ENCODE measurements around the gene BTBD18. TPM values are rescaled to one million over a fixed set of nuclear protein-coding genes. Genes with fewer than 3 reads are reported as not detected.

The BTBD18 gene
- total and polyA plus RNA-seq, 9 donors, result 0.07 to 0.41 (median 0.09) TPM; not detected in 2

- DNase-seq, result peak; percentile 65
- Histone ChIP-seq H3K36me3 (ENCODE audit: control insufficient read depth, insufficient read depth, low read length) (no peaks in the 10 kb centered on the region), H3K4me1 (ENCODE audit: control insufficient read depth, insufficient read depth, low read length) (peaks cover 49% of the 10 kb centered on the region), H3K27me3 (ENCODE audit: control insufficient read depth, insufficient read depth, low read length) (no peaks in the 10 kb centered on the region), H3K27ac (ENCODE audit: low read length) (peak overlapping the region; percentile 96), H3K4me3 (ENCODE audit: low read length) (no peak overlapping the region), H3K9me3 (replicated peaks; ENCODE audit: control insufficient read depth, low read depth, low read length) (no peaks in the 10 kb centered on the region)
- WGBS (ENCODE audit: insufficient coverage), result 86% methylated on average over 1 of the region's 5 CpGs
Measured at GRCh38 chr11:57775491-57775890, 23.9 kb upstream of the BTBD18 start.

GRCh38 chr11:57773026-57773598, 21.5 kb upstream of the BTBD18 start:
- Histone ChIP-seq H3K36me3 (ENCODE audit: control insufficient read depth, insufficient read depth, low read length) (no peaks in the 10 kb centered on the region), H3K27me3 (ENCODE audit: control insufficient read depth, insufficient read depth, low read length) (no peaks in the 10 kb centered on the region), H3K4me3 (ENCODE audit: low read length) (no peak overlapping the region), H3K27ac (ENCODE audit: low read length) (no peak overlapping the region), H3K9me3 (replicated peaks; ENCODE audit: control insufficient read depth, low read depth, low read length) (no peaks in the 10 kb centered on the region), H3K4me1 (ENCODE audit: control insufficient read depth, insufficient read depth, low read length) (peaks cover 32% of the 10 kb centered on the region)
- no CpG with 5 or more reads among the region's 5 CpGs for WGBS (ENCODE audit: insufficient coverage)
- no peak for DNase-seq

- H3K36me3 ChIP-seq (ENCODE audit: control insufficient read depth, insufficient read depth, low read length), result no peaks in the 10 kb centered on the region
- no peak for DNase-seq
- WGBS (ENCODE audit: insufficient coverage), result 100% methylated on average over 1 of the region's 4 CpGs
- H3K4me1 ChIP-seq (ENCODE audit: control insufficient read depth, insufficient read depth, low read length), result peaks cover 26% of the 10 kb centered on the region
- H3K27me3 ChIP-seq (ENCODE audit: control insufficient read depth, insufficient read depth, low read length), result no peaks in the 10 kb centered on the region
- no peak overlapping the region for H3K27ac ChIP-seq (ENCODE audit: low read length)
- H3K4me3 ChIP-seq (ENCODE audit: low read length), result no peak overlapping the region
- H3K9me3 ChIP-seq (replicated peaks; ENCODE audit: control insufficient read depth, low read depth, low read length), result no peaks in the 10 kb centered on the region
Measured at GRCh38 chr11:57772562-57772961, 20.9 kb upstream of the BTBD18 start.

DNA sequence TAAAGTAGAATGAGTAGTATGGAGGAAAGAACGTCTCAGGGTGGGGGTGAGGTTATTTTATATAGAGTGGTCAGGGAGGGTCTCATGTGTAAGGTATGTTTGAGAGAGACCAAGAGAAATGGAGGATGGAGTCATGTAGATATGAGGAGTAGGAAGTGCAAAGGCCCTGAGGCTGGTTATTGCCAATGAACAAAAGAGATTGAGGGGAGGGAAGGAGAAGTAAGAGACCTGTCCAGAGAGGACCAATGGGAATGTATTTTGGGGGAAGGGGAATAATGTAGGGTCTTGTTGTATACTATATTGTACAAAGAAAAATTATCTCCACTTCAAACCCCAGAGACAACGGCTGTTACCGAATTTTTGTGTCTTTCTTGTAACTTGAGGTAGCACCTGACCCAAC, 19.7 kb upstream of the BTBD18 start:
- DNase-seq, result no peak
- H3K4me3 ChIP-seq (ENCODE audit: low read length), result no peak overlapping the region
- 80% methylated on average over 1 of the region's 3 CpGs for WGBS (ENCODE audit: insufficient coverage)
- no peaks in the 10 kb centered on the region for H3K36me3 ChIP-seq (ENCODE audit: control insufficient read depth, insufficient read depth, low read length)
- no peaks in the 10 kb centered on the region for H3K27me3 ChIP-seq (ENCODE audit: control insufficient read depth, insufficient read depth, low read length)
- H3K27ac ChIP-seq (ENCODE audit: low read length), result no peak overlapping the region
- H3K4me1 ChIP-seq (ENCODE audit: control insufficient read depth, insufficient read depth, low read length), result peaks cover 15% of the 10 kb centered on the region
- no peaks in the 10 kb centered on the region for H3K9me3 ChIP-seq (replicated peaks; ENCODE audit: control insufficient read depth, low read depth, low read length)

DNA sequence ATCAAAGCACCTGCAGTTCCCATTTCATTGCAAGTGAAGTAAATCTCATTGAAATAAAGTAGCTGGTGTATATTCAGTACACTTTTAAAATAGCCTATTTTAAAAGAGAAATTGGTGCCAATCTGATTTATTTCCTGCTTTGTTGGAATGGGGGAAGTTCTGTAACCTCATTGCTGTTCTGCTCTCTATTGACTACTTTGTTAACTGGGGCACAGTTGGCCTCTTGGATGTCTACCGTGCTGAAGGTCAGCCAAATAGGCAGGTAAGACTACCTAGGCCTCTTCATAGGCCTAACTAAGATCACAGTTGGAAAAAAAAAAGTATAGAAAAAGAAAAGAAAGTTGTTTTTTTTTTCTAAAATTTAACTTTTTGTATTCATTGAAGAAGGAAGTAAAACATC, 19.2 kb upstream of the BTBD18 start:
- no peak for DNase-seq
- no CpG with 5 or more reads among the region's 1 CpG for WGBS (ENCODE audit: insufficient coverage)
- no peaks in the 10 kb centered on the region for H3K9me3 ChIP-seq (replicated peaks; ENCODE audit: control insufficient read depth, low read depth, low read length)
- H3K27ac ChIP-seq (ENCODE audit: low read length), result no peak overlapping the region
- no peak overlapping the region for H3K4me3 ChIP-seq (ENCODE audit: low read length)
- H3K27me3 ChIP-seq (ENCODE audit: control insufficient read depth, insufficient read depth, low read length), result no peaks in the 10 kb centered on the region
- no peaks in the 10 kb centered on the region for H3K36me3 ChIP-seq (ENCODE audit: control insufficient read depth, insufficient read depth, low read length)
- H3K4me1 ChIP-seq (ENCODE audit: control insufficient read depth, insufficient read depth, low read length), result peaks cover 11% of the 10 kb centered on the region

DNA sequence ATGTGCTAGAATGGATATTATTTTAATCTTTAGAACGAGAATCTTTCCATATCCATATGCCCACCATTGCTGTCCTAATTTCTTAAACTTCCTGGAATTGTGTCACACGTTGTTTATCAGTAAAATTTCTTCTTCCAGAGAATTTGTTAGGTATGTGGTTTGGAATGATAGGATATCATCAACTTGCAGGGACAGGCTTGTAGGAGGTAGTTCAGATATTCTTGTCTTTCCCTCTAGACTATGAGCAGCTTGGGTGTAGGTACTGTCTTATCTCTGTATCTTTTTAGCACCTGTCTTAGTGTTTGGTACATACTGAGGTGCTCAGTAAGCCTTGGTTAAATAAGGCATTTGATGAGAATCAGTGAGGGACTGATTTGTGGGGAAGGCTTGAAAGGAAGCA, 13.4 kb upstream of the BTBD18 start:
- no peak overlapping the region for H3K4me3 ChIP-seq (ENCODE audit: low read length)
- no peaks in the 10 kb centered on the region for H3K36me3 ChIP-seq (ENCODE audit: control insufficient read depth, insufficient read depth, low read length)
- no CpG with 5 or more reads among the region's 2 CpGs for WGBS (ENCODE audit: insufficient coverage)
- DNase-seq, result no peak
- H3K9me3 ChIP-seq (replicated peaks; ENCODE audit: control insufficient read depth, low read depth, low read length), result no peaks in the 10 kb centered on the region
- H3K27me3 ChIP-seq (ENCODE audit: control insufficient read depth, insufficient read depth, low read length), result no peaks in the 10 kb centered on the region
- H3K27ac ChIP-seq (ENCODE audit: low read length), result peak overlapping the region; percentile 11
- peaks cover 19% of the 10 kb centered on the region for H3K4me1 ChIP-seq (ENCODE audit: control insufficient read depth, insufficient read depth, low read length)

DNA sequence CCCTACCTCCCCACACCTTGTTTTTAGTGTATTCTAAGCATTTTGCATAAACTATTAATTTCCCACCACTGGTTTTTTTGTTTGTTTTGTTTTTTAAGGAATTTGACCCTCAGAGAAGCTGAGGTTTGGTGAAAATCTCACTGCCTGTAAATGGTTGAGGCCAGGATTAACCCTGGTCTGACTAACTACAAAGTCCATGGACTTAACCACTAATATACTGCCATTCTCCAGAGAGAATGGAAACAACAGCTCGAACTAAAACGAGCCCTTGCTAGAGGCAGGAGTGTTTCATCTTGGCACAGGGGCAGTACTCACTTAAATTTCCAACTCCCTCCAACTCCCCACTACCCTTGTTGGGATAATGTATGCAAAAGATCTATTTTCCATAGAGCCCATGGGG, 12.9 kb upstream of the BTBD18 start:
- peak overlapping the region; percentile 11 for H3K27ac ChIP-seq (ENCODE audit: low read length)
- WGBS (ENCODE audit: insufficient coverage), result no CpG with 5 or more reads among the region's 2 CpGs

GRCh38 chr11:57764021-57764420, 12.4 kb upstream of the BTBD18 start:
- Histone ChIP-seq H3K4me3 (ENCODE audit: low read length) (peak overlapping the region; percentile 90), H3K4me1 (ENCODE audit: control insufficient read depth, insufficient read depth, low read length) (peaks cover 19% of the 10 kb centered on the region), H3K36me3 (ENCODE audit: control insufficient read depth, insufficient read depth, low read length) (no peaks in the 10 kb centered on the region), H3K27me3 (ENCODE audit: control insufficient read depth, insufficient read depth, low read length) (no peaks in the 10 kb centered on the region), H3K27ac (ENCODE audit: low read length) (peak overlapping the region; percentile 99), H3K9me3 (replicated peaks; ENCODE audit: control insufficient read depth, low read depth, low read length) (no peaks in the 10 kb centered on the region)
- no peak for DNase-seq
- WGBS (ENCODE audit: insufficient coverage), result no CpG with 5 or more reads among the region's 4 CpGs

More for the DNA sequence above, 12.9 kb upstream of the BTBD18 start:
- no peaks in the 10 kb centered on the region for H3K9me3 ChIP-seq (replicated peaks; ENCODE audit: control insufficient read depth, low read depth, low read length)
- DNase-seq, result no peak
- peak overlapping the region; percentile 90 for H3K4me3 ChIP-seq (ENCODE audit: low read length)
- H3K4me1 ChIP-seq (ENCODE audit: control insufficient read depth, insufficient read depth, low read length), result peaks cover 19% of the 10 kb centered on the region
- H3K36me3 ChIP-seq (ENCODE audit: control insufficient read depth, insufficient read depth, low read length), result no peaks in the 10 kb centered on the region
- H3K27me3 ChIP-seq (ENCODE audit: control insufficient read depth, insufficient read depth, low read length), result no peaks in the 10 kb centered on the region

DNA sequence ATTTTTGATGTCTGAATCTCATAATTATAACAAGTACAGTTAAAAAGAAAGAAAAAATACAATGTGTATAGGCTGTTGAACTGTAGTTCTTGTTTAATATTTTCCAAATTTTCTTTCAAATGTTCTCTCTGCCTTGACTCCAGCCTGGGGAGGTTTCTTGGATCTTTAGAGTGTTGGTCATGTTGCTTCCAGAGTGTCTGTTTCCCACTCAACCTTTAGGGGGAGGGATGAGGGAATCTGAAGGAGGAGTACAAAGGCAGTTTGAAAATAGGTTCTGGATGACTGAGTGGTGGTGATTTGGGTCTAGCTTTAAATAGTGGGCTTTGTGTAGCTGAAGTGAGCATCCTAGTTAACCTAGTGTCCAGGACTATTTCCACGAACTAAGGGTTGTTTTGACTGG, 11.9 kb upstream of the BTBD18 start:
- WGBS (ENCODE audit: insufficient coverage), result no CpG with 5 or more reads among the region's 1 CpG
- Histone ChIP-seq H3K27me3 (ENCODE audit: control insufficient read depth, insufficient read depth, low read length) (no peaks in the 10 kb centered on the region), H3K36me3 (ENCODE audit: control insufficient read depth, insufficient read depth, low read length) (no peaks in the 10 kb centered on the region), H3K9me3 (replicated peaks; ENCODE audit: control insufficient read depth, low read depth, low read length) (no peaks in the 10 kb centered on the region), H3K27ac (ENCODE audit: low read length) (peak overlapping the region; percentile 99), H3K4me3 (ENCODE audit: low read length) (peak overlapping the region; percentile 90), H3K4me1 (ENCODE audit: control insufficient read depth, insufficient read depth, low read length) (peaks cover 19% of the 10 kb centered on the region)
- DNase-seq, result peak; percentile 80

- peak overlapping the region; percentile 99 for H3K27ac ChIP-seq (ENCODE audit: low read length)
- no peaks in the 10 kb centered on the region for H3K9me3 ChIP-seq (replicated peaks; ENCODE audit: control insufficient read depth, low read depth, low read length)
- no peaks in the 10 kb centered on the region for H3K27me3 ChIP-seq (ENCODE audit: control insufficient read depth, insufficient read depth, low read length)
- no peaks in the 10 kb centered on the region for H3K36me3 ChIP-seq (ENCODE audit: control insufficient read depth, insufficient read depth, low read length)
- no CpG with 5 or more reads among the region's 9 CpGs for WGBS (ENCODE audit: insufficient coverage)
- DNase-seq, result peak; percentile 68
- peaks cover 19% of the 10 kb centered on the region for H3K4me1 ChIP-seq (ENCODE audit: control insufficient read depth, insufficient read depth, low read length)
- peak overlapping the region; percentile 90 for H3K4me3 ChIP-seq (ENCODE audit: low read length)
Measured at GRCh38 chr11:57762235-57762861, 10.7 kb upstream of the BTBD18 start.
